Mammary epithelial cell (primary cell): ENCODE results near the gene CEP290.

ENCODE experiments used
- CTCF ChIP-seq, 2 donors: IDR thresholded peaks in 1 of 2; conservative IDR thresholded peaks in 1 of 2; 2 replicates each; pipeline ENCODE4 v1.5.1; 2011 to 2012; ENCODE audit warnings: inconsistent platforms in 2 of 2, low read length in 2 of 2, mild to moderate bottlenecking in 2 of 2, control low read depth in 1 of 2, low read depth in 1 of 2; ENCODE audit not compliant: insufficient read depth in 1 of 2; ENCODE audit errors: extremely low read depth in 1 of 2
- EZH2 ChIP-seq: IDR thresholded peaks from 2 replicates; pipeline ENCODE4 v1.6.1; 2012; ENCODE audit warnings: low read length, inconsistent platforms, borderline replicate concordance

GRCh38 chr12:88150063-88150462 lies 8.2 kb upstream of the CEP290 start:
- TF ChIP-seq CTCF (conservative IDR thresholded peaks at IDR 0.05 in 1 of 2, IDR thresholded peaks at IDR 0.05 in 1 of 2; ENCODE audit: extremely low read depth in 1 of 2, insufficient read depth in 1 of 2, low read depth in 1 of 2, low read length in 2 of 2) (no peak), EZH2 (no peak)
